Thyroid gland (tissue), 4 donors: Measurements from ENCODE around the gene PAF1. TPM values are rescaled to one million over a fixed set of nuclear protein-coding genes. Genes with fewer than 3 reads are reported as not detected.

Experiments
- DNase-seq, 2 donors: peaks; one replicate each; pipeline ENCODE4 v3.0.0-alpha.2; 2019
- H3K27ac ChIP-seq, 3 donors: fragments of 200-600 bp; sonication (generic); 1 replicate in 2 of 3; 2 replicates in 1 of 3; pipeline ENCODE4 v1.5.1; 2016 to 2019; ENCODE audit warnings: mild to moderate bottlenecking in 1 of 3, moderate library complexity in 1 of 3
- H3K27me3 ChIP-seq: fragments of 200-600 bp; sonication (generic); one replicate; pipeline ENCODE4 v1.5.1; 2019
- H3K36me3 ChIP-seq, 2 donors: fragments of 200-600 bp; sonication (generic); one replicate each; pipeline ENCODE4 v1.5.1; 2016 to 2019
- H3K4me1 ChIP-seq, 2 donors: fragments of 200-600 bp; sonication (generic); one replicate each; pipeline ENCODE4 v1.5.1; 2017 to 2019
- H3K4me3 ChIP-seq, 3 donors: fragments of 200-600 bp; sonication (generic); replicated peaks in 1 of 3; 1 replicate in 2 of 3; 2 replicates in 1 of 3; pipeline ENCODE4 v1.5.1; 2016; ENCODE audit warnings: mild to moderate bottlenecking in 1 of 3
- H3K9me3 ChIP-seq: fragments of 200-600 bp; sonication (generic); one replicate; pipeline ENCODE4 v1.5.1; 2017
- CTCF ChIP-seq, 6 experiments: fragments of 200-600 bp in 3 of 6; fragments of 450-650 bp in 3 of 6; sonication (generic) in 3 of 6; IDR thresholded peaks; one replicate each; pipeline ENCODE4 v1.5.1; 2016 to 2019; ENCODE audit warnings: antibody characterized with exemption in 6 of 6, mild to moderate bottlenecking in 2 of 6, inconsistent platforms in 1 of 6, moderate library complexity in 1 of 6
- POLR2A ChIP-seq, 2 donors: fragments of 450-650 bp; IDR thresholded peaks; one replicate each; pipeline ENCODE4 v1.6.1; 2017; ENCODE audit warnings: antibody characterized with exemption in 2 of 2, mild to moderate bottlenecking in 2 of 2, moderate library complexity in 1 of 2
- WGBS, 2 donors: methylation state at CpG; one replicate each; pipeline ENCODE4 v1.1.5; 2017; 5-methylcytosine and 5-hydroxymethylcytosine counted together
- intact Hi-C: fragments of 100-400 bp; cut with DNase I; formaldehyde crosslinking; loops from one replicate; pipeline ENCODE4 v1.15.1; 2023
- total RNA-seq, 4 donors: library from RNA; depleted of rRNA; stranded (reverse); fragments of >200 nt; gene quantifications; one replicate each; pipeline ENCODE4 v1.2.3, GENCODE V29; 2016

Gene PAF1
- total RNA-seq, 4 donors from 2014 or later, result 38.8 to 60.3 (median 50.8) TPM

GRCh38 chr19:39372047-39372802 lies 18.7 kb downstream of the PAF1 start:
- H3K4me1 ChIP-seq, result peaks cover 17 to 27% of the 10 kb centered on the region in 2 donors
- peak overlapping the region; percentile 87 to 93 (median 90) for H3K27ac ChIP-seq
- no peak overlapping the region for H3K4me3 ChIP-seq
- TF ChIP-seq CTCF (IDR thresholded peaks at IDR 0.05) (no peak), POLR2A (IDR thresholded peaks at IDR 0.05) (no peak)
- peaks cover 41 to 45% of the 10 kb centered on the region in 2 donors for H3K36me3 ChIP-seq
- DNase-seq, result peak; percentile 58 to 75
- no peaks in the 10 kb centered on the region for H3K27me3 ChIP-seq
- no peaks in the 10 kb centered on the region for H3K9me3 ChIP-seq
- intact Hi-C loops, result no loop called here
- 45 to 66% methylated on average over 8 of the region's 8 CpGs for WGBS, 2 donors

- TF ChIP-seq CTCF (IDR thresholded peaks at IDR 0.05) (no peak), POLR2A (IDR thresholded peaks at IDR 0.05) (no peak)
- Histone ChIP-seq H3K36me3 (peaks cover 26 to 30% of the 10 kb centered on the region in 2 donors), H3K27ac (no peak overlapping the region), H3K4me3 (no peak overlapping the region), H3K27me3 (no peaks in the 10 kb centered on the region), H3K4me1 (peaks cover 17 to 27% of the 10 kb centered on the region in 2 donors), H3K9me3 (no peaks in the 10 kb centered on the region)
- intact Hi-C loops, result no loop called here
- DNase-seq, result no peak
- 98 to 100% methylated on average over 5 of the region's 5 CpGs for WGBS, 2 donors
Observed at GRCh38 chr19:39370735-39371134, 20.2 kb downstream of the PAF1 start.

- H3K27ac ChIP-seq, result no peak overlapping the region
- H3K4me3 ChIP-seq, result no peak overlapping the region
- no peak for TF ChIP-seq POLR2A (IDR thresholded peaks at IDR 0.05)
- TF ChIP-seq CTCF (IDR thresholded peaks at IDR 0.05), result no peak
- H3K27me3 ChIP-seq, result no peaks in the 10 kb centered on the region
- intact Hi-C loops, result no loop called here
- 82 to 93% methylated on average over 2 of the region's 2 CpGs for WGBS, 2 donors
- H3K4me1 ChIP-seq, result peaks cover 17 to 31% of the 10 kb centered on the region in 2 donors
- H3K9me3 ChIP-seq, result no peaks in the 10 kb centered on the region
- H3K36me3 ChIP-seq, result peaks cover 22% of the 10 kb centered on the region in 2 donors
- no peak for DNase-seq
Observed at GRCh38 chr19:39369200-39369599, 21.7 kb downstream of the PAF1 start.

- Histone ChIP-seq H3K27me3 (no peaks in the 10 kb centered on the region), H3K4me1 (peaks cover 13 to 26% of the 10 kb centered on the region in 2 donors), H3K4me3 (no peak overlapping the region), H3K36me3 (peaks cover 19 to 22% of the 10 kb centered on the region in 2 donors), H3K9me3 (no peaks in the 10 kb centered on the region), H3K27ac (no peak overlapping the region)
- no peak for DNase-seq
- intact Hi-C loops, result no loop called here
- TF ChIP-seq CTCF (IDR thresholded peaks at IDR 0.05), result no peak
- TF ChIP-seq POLR2A (IDR thresholded peaks at IDR 0.05), result no peak
- 92 to 95% methylated on average over 1 of the region's 1 CpG for WGBS, 2 donors
Observed at GRCh38 chr19:39365531-39365930, 25.4 kb downstream of the PAF1 start.

GRCh38 chr19:39363901-39364457 lies 26.9 kb downstream of the PAF1 start:
- H3K4me1 ChIP-seq, result peaks cover 13 to 26% of the 10 kb centered on the region in 2 donors
- TF ChIP-seq POLR2A (IDR thresholded peaks at IDR 0.05) (no peak), CTCF (IDR thresholded peaks at IDR 0.05) (no peak)
- H3K27ac ChIP-seq, result peak overlapping the region; percentile 27 to 43 (median 34)
- intact Hi-C loops, result no loop called here
- no peak overlapping the region for H3K4me3 ChIP-seq
- H3K27me3 ChIP-seq, result no peaks in the 10 kb centered on the region
- peak; percentile 47 to 50 for DNase-seq
- peaks cover 19 to 22% of the 10 kb centered on the region in 2 donors for H3K36me3 ChIP-seq
- H3K9me3 ChIP-seq, result no peaks in the 10 kb centered on the region
- 55 to 74% methylated on average over 5 of the region's 5 CpGs for WGBS, 2 donors
